Fibroblast of skin of back (primary cell): ENCODE measurements around the gene DIPK1B.

ENCODE experiments used
- DNase-seq: peaks from one replicate; pipeline ENCODE4 v3.0.0-alpha.2; 2013

The DIPK1B gene

DNA sequence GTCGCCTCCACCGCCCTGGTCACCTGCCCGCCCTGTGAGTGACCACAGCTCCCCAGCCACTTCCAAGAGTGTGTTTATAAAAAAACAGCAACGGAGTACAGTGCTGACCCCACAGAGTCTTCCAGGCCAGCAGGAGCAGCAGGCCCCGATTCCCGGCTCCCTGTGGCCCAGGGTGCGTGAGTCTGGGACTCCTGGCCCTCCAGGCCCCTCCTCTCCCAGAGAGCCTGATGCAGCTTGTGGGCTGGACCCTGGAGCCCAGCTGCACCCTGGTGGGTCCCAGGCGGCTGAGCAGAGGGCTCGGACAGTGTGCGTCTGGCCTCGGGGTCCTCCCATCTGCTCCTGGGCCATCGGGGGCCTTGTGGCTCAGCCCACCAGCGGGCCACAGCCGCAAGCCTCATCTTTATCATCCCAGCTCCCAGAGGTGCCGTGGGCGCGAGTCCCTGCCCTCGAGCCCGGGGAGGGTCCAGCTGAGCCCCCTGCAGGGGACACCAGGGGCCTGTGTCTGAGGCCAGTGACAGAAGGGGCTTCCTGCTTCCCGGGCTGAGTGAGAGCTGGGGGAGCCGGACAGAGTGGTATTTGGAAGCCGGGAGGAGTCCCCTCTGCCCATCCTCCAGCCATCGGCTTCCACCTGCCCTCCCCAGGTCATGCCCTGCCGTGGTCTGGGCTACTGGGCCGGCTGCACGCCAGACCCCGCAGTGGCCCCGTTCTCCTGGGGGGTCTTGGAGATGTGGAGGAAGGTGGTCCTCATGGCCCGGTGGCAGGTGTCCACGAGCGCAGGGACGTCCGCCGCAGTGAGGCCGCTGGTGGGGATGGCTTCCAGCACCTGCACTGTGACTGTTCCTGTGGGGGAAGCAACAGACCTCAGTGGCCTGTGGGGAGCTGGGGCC, 39.0 kb upstream of the DIPK1B start:
- no peak for DNase-seq

DNA sequence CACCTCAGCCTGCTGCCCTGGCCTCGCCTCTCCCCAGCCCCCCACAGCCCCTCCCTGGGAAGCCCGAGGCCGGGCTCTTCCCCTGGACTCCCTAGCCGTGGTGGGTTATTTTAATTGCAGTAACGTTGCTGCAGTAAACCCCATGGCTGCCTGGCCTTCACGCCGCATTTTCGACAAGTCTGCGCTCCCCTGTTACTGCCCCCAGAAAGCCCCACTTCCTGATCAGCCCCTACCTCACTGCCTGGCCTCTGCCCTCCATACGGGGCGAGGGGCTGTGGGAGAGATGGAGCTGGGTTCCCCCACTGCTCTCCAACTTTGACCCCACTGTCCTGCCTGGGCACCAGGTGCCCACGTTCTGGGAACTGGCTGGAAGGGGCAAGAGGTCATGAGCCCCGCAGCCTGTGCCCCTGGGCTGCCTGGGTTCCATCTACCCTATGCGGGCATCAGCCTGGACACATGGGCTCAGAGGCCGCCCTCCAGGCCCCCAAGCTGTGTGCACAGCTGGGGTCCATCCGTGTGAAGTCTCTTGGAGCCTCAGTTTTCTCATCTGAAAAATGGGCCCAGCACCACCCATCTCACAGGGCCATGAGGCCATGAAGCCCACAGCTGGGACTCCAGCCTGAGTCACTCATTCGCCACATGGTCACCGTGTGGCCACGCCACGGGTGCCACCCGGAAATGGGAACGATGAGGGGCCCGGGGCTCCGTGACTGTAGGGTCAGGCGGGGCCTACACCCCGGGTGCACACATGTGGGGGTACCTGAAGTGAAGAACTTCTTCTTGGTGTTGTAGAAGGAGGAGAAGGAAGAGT, 38.2 kb upstream of the DIPK1B start:
- no peak for DNase-seq

- DNase-seq = no peak
Observed at GRCh38 chr9:136674786-136675349, 37.5 kb upstream of the DIPK1B start.

DNA sequence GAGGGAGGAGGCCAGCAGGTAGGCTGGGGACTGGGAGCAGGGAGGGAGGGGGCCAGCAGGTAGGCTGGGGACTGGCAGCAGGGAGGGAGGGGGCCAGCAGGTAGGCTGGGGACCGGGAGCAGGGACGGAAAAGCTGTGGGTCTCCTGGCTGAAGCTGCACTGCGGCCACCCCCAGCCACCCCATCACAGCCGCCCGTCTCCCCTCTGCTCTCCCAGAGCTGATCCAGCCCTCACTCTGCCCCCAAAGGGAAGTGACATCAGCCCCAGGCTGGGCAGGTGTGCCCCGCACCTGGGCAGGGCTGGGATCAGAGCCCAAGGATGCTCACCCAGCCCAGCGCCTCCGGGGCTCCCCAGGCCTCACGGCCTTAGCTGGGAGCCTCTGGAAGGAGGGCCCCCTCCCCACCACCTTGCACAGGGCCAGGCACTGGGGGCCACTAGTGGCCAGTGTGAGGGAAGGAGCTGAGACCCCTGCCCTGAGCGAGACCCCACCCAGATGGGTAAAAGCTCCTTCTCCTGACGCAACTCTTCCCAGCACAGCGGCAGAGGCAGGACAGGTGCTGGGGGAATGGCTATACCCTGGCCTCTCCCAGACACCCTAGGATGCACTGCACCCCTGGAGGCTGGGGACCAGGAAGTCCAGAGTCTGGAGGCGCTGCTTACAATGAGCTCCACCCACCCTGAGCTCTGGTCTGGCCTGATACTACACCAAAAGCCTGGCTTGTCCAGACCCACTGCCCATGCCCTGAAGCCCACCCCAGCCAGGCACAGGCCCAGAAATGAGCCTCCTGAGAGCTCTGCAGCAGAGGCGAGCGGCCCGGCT, 36.7 kb upstream of the DIPK1B start:
- DNase-seq = no peak

DNA sequence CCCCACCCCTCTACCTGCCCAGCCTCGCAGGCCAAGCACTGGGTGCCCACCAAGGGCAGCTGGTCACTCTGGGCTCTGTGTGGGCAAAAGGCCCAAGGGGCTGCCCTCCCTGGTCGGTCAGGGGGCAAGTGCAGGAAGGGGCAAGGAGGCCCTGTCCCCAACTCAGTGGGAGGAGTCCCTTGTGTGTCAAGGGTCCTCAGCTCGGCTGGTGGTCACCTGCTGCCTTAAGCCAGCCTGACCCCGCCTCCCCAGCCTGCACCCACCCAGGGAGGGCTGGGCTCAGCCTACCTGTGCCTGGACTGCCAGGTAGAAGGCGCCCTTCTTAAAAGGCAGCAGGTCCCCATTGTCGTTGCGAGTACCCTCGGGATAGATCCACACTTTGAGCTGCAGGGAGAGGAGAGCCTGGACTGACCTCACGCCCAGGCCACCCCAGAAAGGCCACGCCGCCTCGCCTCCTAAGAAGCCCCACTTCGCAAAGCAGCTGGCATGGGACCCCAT, 36.0 kb upstream of the DIPK1B start:
- no peak for DNase-seq

DNA sequence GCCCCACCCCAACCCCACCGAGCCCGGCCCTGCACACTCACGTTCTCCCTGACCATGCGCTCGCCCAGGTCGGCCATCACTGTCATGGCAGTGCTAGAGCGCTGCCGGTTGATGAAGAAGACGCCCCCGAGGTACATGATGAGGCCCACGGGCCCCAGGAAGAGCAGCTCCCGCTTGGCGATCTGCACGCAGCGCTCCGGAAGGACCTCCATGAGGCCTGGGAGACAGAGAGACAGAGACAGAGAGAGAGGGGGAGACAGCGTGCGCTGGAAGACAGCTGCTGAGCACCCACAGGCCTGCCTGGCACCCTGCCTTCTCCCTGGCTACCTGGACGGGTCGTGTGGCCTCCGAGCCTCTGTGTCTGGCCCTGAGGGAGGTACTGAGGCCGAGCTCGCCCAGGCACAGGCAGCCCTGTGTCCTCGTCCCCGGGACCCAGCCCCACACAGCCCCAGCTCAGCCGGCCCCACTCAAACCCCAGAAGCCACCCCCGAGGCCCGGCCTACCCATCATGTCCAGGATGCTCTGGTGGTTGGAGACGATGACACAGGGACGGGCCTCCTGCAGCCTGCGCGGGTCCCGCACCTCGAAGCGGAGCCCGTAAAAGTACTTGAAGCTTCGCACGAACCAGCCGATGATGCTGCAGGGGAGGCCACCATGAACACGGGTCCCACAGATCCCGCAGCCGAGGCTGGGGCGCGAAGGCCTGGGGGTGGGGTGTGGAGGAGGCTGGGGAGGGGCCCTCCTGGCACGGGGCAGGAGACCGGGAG, 35.3 kb upstream of the DIPK1B start:
- DNase-seq = no peak

GRCh38 chr9:136678034-136678433, 34.3 kb upstream of the DIPK1B start:
- no peak for DNase-seq

DNA sequence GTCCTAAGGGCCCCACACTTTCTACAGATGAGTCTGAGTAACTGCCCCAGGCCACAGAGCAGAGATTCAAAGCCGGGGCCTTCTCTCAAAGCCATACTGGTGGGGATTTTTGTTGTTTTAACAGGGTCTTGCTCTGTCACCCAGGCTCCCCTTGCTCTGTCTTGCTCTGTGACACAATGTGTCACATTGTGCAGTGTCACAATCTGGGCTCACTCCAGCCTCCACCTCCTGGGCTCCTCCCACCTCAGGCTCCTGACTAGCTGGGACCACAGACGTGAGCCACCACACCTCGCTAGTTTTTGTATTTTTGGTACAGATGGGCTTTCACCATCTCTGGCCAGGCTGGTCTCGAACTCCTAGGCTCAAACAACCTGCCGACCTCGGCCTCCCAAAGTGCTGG, 33.7 kb upstream of the DIPK1B start:
- no peak for DNase-seq

GRCh38 chr9:136679431-136679941, 32.9 kb upstream of the DIPK1B start:
- no peak for DNase-seq

- DNase-seq = no peak
Observed at GRCh38 chr9:136681029-136681428, 31.3 kb upstream of the DIPK1B start.

- DNase-seq = no peak
Observed at GRCh38 chr9:136681945-136682699, 30.2 kb upstream of the DIPK1B start.

DNA sequence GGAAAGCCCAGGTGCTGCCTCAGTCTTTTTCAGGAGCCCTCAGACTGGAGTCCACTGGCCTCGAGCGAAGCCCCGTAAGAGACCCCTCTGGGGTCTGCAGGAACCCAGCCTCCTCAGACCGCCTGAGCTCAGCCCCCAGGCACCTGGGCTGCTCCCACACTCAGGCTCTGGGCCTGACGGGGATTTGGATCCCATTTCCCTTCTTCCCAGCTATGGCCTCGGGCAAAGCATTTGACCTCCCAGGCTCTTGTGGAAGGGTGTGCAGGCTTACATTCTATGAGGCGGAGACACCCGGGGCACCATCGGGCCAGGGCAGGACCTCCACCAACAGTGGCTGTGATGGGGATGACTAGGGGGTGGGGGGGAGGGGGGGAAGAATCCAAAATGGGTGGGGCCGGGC, 29.7 kb upstream of the DIPK1B start:
- DNase-seq = no peak

DNA sequence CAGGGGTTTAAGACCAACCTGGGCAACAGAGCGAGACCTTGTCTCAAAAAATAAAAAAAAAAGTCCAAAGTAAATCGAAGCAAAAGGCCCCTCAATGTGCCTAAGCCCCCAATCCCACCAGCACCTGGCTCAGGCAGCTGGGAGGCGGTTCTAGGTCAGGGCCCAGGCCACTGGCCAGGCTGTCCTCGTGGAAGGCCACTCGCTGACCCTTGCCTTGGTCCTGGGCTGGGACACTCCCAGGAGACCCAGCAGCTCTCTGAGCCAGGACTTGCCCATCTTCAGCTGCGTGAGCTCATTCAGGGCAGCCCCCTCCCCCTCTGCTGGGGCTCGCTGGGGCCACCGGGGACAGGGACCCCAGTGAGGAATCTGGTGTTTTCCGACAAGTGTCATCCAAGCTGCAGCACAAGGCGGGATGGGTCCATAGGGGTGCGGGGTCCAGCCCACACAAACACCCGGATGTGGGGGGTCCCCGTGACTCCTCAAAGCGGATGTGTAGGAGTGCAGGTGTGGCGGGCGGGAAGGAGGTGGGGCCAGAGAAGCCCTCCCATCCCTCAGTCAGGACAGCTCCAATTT, 29.1 kb upstream of the DIPK1B start:
- no peak for DNase-seq

DNA sequence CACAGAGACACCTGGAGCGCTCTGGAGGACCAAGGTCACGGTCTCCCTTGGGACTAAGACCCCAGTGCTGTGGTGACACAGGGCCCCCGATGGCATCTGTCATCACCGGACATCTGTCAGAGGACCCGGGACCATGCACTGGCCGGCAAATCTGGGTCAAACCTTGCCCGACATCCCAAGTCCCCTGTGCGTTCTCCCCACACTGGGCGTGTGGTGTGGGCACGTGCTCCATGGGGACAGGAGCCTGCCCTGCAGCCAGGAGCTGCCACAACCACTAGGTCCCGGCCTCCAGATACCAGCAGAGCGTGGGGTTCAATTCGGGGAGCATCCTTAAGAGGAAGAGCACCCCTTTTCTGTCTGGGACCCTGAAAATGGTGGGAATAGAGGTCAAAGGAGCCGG, 28.6 kb upstream of the DIPK1B start:
- no peak for DNase-seq

DNA sequence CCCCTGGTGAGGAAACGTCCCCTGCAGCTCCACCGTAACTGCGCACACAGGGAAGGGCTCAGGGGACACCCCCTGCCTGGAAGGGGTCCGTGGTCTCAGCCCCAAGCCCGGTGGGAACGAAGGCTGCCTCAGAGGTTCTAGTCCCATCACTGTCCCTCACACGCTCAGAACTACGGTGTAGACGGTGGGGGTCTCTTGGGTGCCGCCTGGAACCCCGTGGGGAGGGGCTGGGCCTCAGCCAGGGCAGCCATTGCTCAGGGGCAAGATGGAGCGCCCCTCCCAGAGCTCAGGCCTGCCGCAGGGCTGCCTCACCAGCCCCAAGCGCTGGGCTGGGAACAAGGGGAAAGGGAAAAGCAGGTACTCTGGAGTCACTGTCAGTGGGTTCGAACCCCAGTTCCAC, 28.0 kb upstream of the DIPK1B start:
- no peak for DNase-seq

DNA sequence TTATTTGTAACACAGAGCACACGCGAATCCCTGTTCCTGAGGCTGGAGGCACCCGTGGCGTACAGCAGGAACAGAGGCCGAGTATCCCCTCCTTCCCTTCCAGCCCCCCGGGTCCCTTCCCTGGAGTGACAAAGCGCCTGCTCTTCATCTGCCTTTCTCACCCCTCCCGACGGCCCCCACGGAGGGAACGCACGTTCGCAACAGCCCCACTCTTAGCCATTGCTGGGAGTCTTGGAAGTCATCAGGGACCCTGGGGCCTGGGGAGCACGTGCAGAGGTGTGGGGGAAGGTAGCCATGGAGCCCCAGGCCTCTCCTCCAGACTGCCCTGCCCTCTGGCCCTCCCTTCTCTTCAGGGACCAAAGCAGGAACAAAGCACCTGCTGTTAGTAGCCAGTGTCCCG, 27.6 kb upstream of the DIPK1B start:
- no peak for DNase-seq

GRCh38 chr9:136685216-136685615, 27.2 kb upstream of the DIPK1B start:
- no peak for DNase-seq

DNA sequence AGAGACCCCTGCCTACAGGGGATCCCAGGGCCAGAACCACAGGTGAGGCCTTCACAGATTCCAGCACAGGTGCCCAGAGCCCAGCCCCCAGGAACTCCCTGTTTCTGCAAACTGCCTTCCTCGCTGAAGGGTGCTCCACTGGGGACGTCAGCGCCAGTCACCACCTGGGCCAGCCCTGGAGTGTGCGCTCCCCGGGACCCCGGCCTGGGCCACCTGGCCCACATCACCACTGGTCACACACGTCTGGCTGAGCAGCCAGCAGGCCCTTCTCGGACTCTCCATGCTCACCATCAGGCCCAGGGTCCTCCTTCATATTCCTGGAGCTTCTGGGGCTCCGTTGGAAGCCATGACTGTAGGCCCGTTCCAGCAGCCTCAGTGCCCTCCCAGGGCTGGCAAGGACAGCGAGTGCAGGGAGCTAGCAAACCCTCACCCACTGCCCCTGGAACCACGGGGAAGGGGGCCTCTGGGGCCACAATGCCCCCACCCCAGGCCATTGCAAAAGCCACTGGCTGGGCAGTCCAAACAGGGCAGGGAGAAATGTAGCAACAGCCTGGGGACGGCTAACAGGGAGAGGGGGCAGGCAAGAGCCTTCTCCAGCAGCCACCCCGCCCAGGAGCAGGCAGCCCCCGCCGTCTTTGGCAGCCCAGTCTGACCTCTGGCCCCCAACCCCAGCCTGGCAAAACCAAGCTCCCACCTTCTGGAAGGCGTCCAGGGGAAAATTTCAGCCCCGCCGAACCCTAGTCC, 26.4 kb upstream of the DIPK1B start:
- DNase-seq = no peak

- no peak for DNase-seq
Observed at GRCh38 chr9:136686534-136686793, 25.9 kb upstream of the DIPK1B start.
